WTC11 (cell line): ENCODE results near the gene RASA2. TPM values are rescaled to one million over a fixed set of nuclear protein-coding genes. Genes with fewer than 3 reads are reported as not detected.

Experiments used
- ATAC-seq: fragments of 200-7000 bp; cut with Tn5 transposase; 2 replicates; pipeline ENCODE4 v1.10.0; 2021; ENCODE audit warnings: mild to moderate bottlenecking, moderate library complexity
- CTCF ChIA-PET: fragments of 300-600 bp; sonication (Branson Sonifier 250); formaldehyde crosslinking; loops from one replicate; lab custom pipeline; 2021; ENCODE audit warnings: antibody characterized with exemption; lab: Charles Lee
- POLR2A ChIA-PET: fragments of 350-600 bp; sonication (Branson Sonifier 250); formaldehyde crosslinking; loops from one replicate; lab custom pipeline; 2021; ENCODE audit warnings: antibody characterized with exemption; lab: Charles Lee
- DNase-seq: peaks from one replicate; pipeline ENCODE4 v3.0.0; 2021; ENCODE audit warnings: low spot score
- H3K27ac Mint-ChIP-seq: 2 replicates; pipeline ENCODE4 v1.8.0; 2021; ENCODE audit warnings: mixed read lengths
- H3K27me3 Mint-ChIP-seq: 2 replicates; pipeline ENCODE4 v1.8.0; 2021; ENCODE audit warnings: low read depth, mild to moderate bottlenecking, moderate library complexity, mixed read lengths
- H3K36me3 Mint-ChIP-seq: 2 replicates; pipeline ENCODE4 v1.8.0; 2021; ENCODE audit warnings: mixed read lengths
- H3K4me1 Mint-ChIP-seq: 2 replicates; pipeline ENCODE4 v1.8.0; 2022; ENCODE audit warnings: mixed read lengths
- H3K4me3 Mint-ChIP-seq: 2 replicates; pipeline ENCODE4 v1.8.0; 2021; ENCODE audit warnings: mild to moderate bottlenecking, moderate library complexity, mixed read lengths
- H3K9me3 Mint-ChIP-seq: 2 replicates; pipeline ENCODE4 v1.8.0; 2021; ENCODE audit warnings: mixed read lengths
- EMX1 ChIP-seq: fragments of 250-450 bp; sonication (Bioruptor Pico); IDR thresholded peaks from 2 replicates; pipeline ENCODE4 v1.8.0; 2021; ENCODE audit warnings: mild to moderate bottlenecking
- GRHL2 ChIP-seq: fragments of 250-450 bp; sonication (Bioruptor Pico); IDR thresholded peaks from 2 replicates; pipeline ENCODE4 v1.8.0; 2022; ENCODE audit warnings: mild to moderate bottlenecking, moderate library complexity; ENCODE audit not compliant: insufficient replicate concordance, severe bottlenecking
- IRF2 ChIP-seq: sonication (generic); formaldehyde crosslinking; IDR thresholded peaks from 2 replicates; pipeline ENCODE4 v1.8.0; 2022; ENCODE audit warnings: low read depth, missing genetic modification reagents, borderline replicate concordance
- KAT7 ChIP-seq: sonication (generic); formaldehyde crosslinking; IDR thresholded peaks from 2 replicates; pipeline ENCODE4 v1.8.1; 2023; ENCODE audit warnings: missing genetic modification reagents, mild to moderate bottlenecking, borderline replicate concordance
- ZNF423 ChIP-seq: fragments of 250-450 bp; sonication (Bioruptor Pico); IDR thresholded peaks from 2 replicates; pipeline ENCODE4 v2.1.2; 2022; ENCODE audit warnings: mild to moderate bottlenecking, moderate library complexity
- total RNA-seq: library from RNA; stranded (reverse); gene quantifications from 3 replicates; pipeline ENCODE4 v1.2.3, GENCODE V29; 2021
- TF ChIP-seq, protein P1 (sequence below): sonication (generic); formaldehyde crosslinking; IDR thresholded peaks from 2 replicates; pipeline ENCODE4 v1.8.0; 2022; ENCODE audit warnings: mild to moderate bottlenecking, missing genetic modification reagents
- TF ChIP-seq, protein P2 (sequence below): sonication (generic); formaldehyde crosslinking; IDR thresholded peaks from 2 replicates; pipeline ENCODE4 v1.8.1; 2022; ENCODE audit warnings: low read depth, mild to moderate bottlenecking, moderate library complexity, missing genetic modification reagents, borderline replicate concordance
- TF ChIP-seq, protein P3 (sequence below): sonication (generic); formaldehyde crosslinking; IDR thresholded peaks from 2 replicates; pipeline ENCODE4 v1.8.1; 2022; ENCODE audit warnings: mild to moderate bottlenecking, missing genetic modification reagents, moderate library complexity, borderline replicate concordance
- TF ChIP-seq, protein P4 (sequence below): fragments of 250-450 bp; sonication (Bioruptor Pico); IDR thresholded peaks from 2 replicates; pipeline ENCODE4 v1.9.0; 2021; ENCODE audit warnings: mild to moderate bottlenecking
- TF ChIP-seq, protein P5 (sequence below): fragments of 250-450 bp; sonication (Bioruptor Pico); conservative IDR thresholded peaks from 2 replicates; pipeline ENCODE4 v1.9.0; 2021; ENCODE audit warnings: mild to moderate bottlenecking
- TF ChIP-seq, protein P6 (sequence below): sonication (generic); formaldehyde crosslinking; conservative IDR thresholded peaks from 2 replicates; pipeline ENCODE4 v1.8.1; 2022; ENCODE audit warnings: mild to moderate bottlenecking, missing genetic modification reagents
- TF ChIP-seq, protein P7 (sequence below): sonication (generic); formaldehyde crosslinking; IDR thresholded peaks from 2 replicates; pipeline ENCODE4 v1.8.1; 2023; ENCODE audit warnings: mild to moderate bottlenecking, missing genetic modification reagents, moderate library complexity
- TF ChIP-seq, protein P8 (sequence below): sonication (generic); formaldehyde crosslinking; IDR thresholded peaks from 2 replicates; pipeline ENCODE4 v1.8.0; 2022; ENCODE audit warnings: mild to moderate bottlenecking, missing genetic modification reagents

The RASA2 gene
- total RNA-seq, 1 experiment from 2014 or later, result 13.9 TPM

DNA sequence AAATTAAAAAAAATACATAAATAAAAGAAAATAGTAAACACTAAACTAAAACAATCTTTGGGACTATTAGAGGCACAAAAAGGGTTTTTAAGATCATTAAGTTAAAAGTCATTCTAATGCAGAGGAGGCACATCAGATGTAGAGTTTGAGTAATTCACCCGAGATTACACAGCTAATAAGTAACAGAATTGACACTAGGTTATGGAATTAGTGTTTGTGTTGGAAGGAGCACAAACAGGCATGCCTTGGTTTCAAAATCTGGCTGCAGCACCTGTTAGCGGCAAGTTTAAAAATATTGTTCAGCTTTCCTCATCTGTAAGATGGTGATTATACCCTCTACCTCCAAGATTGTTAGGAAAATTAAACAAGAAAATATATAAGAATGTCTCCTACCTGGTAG lies 39.0 kb downstream of the RASA2 start (continued):
- TF ChIP-seq, protein P1, sequence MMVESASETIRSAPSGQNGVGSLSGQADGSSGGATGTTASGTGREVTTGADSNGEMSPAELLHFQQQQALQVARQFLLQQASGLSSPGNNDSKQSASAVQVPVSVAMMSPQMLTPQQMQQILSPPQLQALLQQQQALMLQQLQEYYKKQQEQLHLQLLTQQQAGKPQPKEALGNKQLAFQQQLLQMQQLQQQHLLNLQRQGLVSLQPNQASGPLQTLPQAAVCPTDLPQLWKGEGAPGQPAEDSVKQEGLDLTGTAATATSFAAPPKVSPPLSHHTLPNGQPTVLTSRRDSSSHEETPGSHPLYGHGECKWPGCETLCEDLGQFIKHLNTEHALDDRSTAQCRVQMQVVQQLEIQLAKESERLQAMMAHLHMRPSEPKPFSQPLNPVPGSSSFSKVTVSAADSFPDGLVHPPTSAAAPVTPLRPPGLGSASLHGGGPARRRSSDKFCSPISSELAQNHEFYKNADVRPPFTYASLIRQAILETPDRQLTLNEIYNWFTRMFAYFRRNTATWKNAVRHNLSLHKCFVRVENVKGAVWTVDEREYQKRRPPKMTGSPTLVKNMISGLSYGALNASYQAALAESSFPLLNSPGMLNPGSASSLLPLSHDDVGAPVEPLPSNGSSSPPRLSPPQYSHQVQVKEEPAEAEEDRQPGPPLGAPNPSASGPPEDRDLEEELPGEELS, result no peak
- TF ChIP-seq GRHL2 (CRISPR knock-in tag) (no peak), KAT7 (no peak), EMX1 (CRISPR knock-in tag) (no peak), IRF2 (CRISPR knock-in tag) (no peak), ZNF423 (CRISPR knock-in tag) (no peak)
- TF ChIP-seq, protein P2, sequence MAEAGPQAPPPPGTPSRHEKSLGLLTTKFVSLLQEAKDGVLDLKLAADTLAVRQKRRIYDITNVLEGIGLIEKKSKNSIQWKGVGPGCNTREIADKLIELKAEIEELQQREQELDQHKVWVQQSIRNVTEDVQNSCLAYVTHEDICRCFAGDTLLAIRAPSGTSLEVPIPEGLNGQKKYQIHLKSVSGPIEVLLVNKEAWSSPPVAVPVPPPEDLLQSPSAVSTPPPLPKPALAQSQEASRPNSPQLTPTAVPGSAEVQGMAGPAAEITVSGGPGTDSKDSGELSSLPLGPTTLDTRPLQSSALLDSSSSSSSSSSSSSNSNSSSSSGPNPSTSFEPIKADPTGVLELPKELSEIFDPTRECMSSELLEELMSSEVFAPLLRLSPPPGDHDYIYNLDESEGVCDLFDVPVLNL (CRISPR knock-in tag), result no peak
- TF ChIP-seq, protein P3, sequence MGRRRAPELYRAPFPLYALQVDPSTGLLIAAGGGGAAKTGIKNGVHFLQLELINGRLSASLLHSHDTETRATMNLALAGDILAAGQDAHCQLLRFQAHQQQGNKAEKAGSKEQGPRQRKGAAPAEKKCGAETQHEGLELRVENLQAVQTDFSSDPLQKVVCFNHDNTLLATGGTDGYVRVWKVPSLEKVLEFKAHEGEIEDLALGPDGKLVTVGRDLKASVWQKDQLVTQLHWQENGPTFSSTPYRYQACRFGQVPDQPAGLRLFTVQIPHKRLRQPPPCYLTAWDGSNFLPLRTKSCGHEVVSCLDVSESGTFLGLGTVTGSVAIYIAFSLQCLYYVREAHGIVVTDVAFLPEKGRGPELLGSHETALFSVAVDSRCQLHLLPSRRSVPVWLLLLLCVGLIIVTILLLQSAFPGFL (CRISPR knock-in tag), result no peak
- TF ChIP-seq, protein P4, sequence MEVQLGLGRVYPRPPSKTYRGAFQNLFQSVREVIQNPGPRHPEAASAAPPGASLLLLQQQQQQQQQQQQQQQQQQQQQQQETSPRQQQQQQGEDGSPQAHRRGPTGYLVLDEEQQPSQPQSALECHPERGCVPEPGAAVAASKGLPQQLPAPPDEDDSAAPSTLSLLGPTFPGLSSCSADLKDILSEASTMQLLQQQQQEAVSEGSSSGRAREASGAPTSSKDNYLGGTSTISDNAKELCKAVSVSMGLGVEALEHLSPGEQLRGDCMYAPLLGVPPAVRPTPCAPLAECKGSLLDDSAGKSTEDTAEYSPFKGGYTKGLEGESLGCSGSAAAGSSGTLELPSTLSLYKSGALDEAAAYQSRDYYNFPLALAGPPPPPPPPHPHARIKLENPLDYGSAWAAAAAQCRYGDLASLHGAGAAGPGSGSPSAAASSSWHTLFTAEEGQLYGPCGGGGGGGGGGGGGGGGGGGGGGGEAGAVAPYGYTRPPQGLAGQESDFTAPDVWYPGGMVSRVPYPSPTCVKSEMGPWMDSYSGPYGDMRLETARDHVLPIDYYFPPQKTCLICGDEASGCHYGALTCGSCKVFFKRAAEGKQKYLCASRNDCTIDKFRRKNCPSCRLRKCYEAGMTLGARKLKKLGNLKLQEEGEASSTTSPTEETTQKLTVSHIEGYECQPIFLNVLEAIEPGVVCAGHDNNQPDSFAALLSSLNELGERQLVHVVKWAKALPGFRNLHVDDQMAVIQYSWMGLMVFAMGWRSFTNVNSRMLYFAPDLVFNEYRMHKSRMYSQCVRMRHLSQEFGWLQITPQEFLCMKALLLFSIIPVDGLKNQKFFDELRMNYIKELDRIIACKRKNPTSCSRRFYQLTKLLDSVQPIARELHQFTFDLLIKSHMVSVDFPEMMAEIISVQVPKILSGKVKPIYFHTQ (CRISPR knock-in tag), result no peak
- TF ChIP-seq, protein P5, sequence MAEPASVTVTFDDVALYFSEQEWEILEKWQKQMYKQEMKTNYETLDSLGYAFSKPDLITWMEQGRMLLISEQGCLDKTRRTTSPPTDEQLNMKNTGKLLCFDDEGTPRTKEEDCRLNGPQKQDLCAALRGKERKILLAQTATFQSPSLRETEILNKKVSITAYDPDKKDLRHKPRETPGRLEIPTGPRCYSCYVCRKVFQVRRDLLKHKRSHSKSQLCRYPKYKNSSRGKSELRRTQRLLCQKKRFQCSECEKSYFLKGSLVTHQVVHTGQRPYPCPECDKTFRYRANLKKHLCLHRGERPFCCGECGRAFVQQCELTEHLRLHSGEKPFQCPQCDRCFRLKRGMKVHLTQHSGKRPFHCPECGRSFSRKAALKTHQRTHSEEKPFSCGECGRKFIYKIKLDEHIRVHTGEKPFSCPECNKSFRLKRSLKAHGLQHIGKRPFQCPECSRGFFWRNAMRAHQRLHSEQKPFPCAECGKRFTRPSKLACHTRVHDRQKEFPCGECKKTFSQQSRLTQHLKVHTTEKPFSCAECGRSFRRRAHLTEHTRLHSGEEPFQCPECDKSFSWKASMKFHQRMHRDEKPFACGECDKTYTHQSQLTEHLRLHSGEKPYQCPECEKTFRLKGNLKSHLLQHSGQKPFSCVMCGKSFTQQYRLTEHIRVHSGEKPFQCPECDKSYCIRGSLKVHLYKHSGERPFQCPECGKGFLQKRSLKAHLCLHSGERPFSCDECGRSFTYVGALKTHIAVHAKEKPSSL (CRISPR knock-in tag), result no peak
- TF ChIP-seq, protein P6, sequence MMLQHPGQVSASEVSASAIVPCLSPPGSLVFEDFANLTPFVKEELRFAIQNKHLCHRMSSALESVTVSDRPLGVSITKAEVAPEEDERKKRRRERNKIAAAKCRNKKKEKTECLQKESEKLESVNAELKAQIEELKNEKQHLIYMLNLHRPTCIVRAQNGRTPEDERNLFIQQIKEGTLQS (CRISPR knock-in tag), result no peak

DNA sequence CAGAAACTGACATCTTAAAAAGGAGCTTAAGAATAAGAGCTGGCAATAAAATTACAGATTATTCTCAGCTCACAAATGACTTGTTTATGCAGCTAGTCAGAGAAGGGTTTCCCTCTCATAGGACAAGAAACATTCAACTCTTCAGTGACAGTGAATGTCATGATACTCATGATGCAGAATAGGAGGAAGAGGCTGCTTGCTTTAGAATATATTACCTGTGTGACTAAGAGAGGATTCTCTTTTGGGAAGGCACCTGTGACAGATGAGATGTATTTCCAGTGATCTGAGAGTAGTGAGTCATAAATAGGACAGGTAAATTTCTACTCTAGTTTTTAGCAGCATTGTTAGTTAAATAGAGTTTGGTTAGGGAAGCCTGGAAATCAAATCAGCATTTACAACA lies 39.9 kb downstream of the RASA2 start:
- Mint-ChIP-seq H3K27ac (no peak overlapping the region), H3K9me3 (no peaks in the 10 kb centered on the region), H3K27me3 (peaks cover 4% of the 10 kb centered on the region; the same call in 1 of the 2 replicates), H3K4me3 (no peak overlapping the region), H3K36me3 (no peaks in the 10 kb centered on the region; the same call in 1 of the 2 replicates), H3K4me1 (peaks cover 13% of the 10 kb centered on the region)
- ChIA-PET CTCF (interaction anchor here (1.1 kb wide), 1 partner anchor 34 kb away, joined by 3 read pairs; no protein-coding TSS in a partner anchor), POLR2A (no interaction called here)
- no peak for ATAC-seq
- DNase-seq, result no peak
- TF ChIP-seq, protein P7, sequence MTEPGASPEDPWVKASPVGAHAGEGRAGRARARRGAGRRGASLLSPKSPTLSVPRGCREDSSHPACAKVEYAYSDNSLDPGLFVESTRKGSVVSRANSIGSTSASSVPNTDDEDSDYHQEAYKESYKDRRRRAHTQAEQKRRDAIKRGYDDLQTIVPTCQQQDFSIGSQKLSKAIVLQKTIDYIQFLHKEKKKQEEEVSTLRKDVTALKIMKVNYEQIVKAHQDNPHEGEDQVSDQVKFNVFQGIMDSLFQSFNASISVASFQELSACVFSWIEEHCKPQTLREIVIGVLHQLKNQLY (CRISPR knock-in tag), result no peak
- TF ChIP-seq, protein P6 (CRISPR knock-in tag), result no peak
- TF ChIP-seq, protein P8, sequence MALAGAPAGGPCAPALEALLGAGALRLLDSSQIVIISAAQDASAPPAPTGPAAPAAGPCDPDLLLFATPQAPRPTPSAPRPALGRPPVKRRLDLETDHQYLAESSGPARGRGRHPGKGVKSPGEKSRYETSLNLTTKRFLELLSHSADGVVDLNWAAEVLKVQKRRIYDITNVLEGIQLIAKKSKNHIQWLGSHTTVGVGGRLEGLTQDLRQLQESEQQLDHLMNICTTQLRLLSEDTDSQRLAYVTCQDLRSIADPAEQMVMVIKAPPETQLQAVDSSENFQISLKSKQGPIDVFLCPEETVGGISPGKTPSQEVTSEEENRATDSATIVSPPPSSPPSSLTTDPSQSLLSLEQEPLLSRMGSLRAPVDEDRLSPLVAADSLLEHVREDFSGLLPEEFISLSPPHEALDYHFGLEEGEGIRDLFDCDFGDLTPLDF (CRISPR knock-in tag), result no peak
